GM18511 (cell line): ENCODE measurements around the gene EOGT.
A peak's percentile ranks its signal among the peaks of the same experiment; 100 is the strongest.

Experiments used
- ATAC-seq: cut with Tn5 transposase; IDR thresholded peaks from one replicate; pipeline ENCODE4 v1.9.1; 2021; ENCODE audit warnings: mild to moderate bottlenecking, moderate library complexity; ENCODE audit not compliant: unreplicated experiment

Gene EOGT

GRCh38 chr3:69009559-69010410 lies 3.7 kb downstream of the EOGT start:
- no peak for ATAC-seq

GRCh38 chr3:69008980-69009379 lies 4.5 kb downstream of the EOGT start:
- peak; percentile 19 for ATAC-seq

GRCh38 chr3:69005791-69006482 lies 7.5 kb downstream of the EOGT start:
- no peak for ATAC-seq

- no peak for ATAC-seq
These were observed 8.3 kb downstream of the EOGT start for GRCh38 chr3:69005071-69005790.

GRCh38 chr3:69004138-69004537 lies 9.3 kb downstream of the EOGT start:
- no peak for ATAC-seq

- ATAC-seq, result no peak
These were observed 13.9 kb downstream of the EOGT start for GRCh38 chr3:68999605-69000004.

- ATAC-seq, result no peak
These were observed 14.3 kb downstream of the EOGT start for GRCh38 chr3:68999158-68999557.

GRCh38 chr3:68997887-68998286 lies 15.6 kb downstream of the EOGT start:
- peak; percentile 84 for ATAC-seq

- ATAC-seq, result no peak
These were observed 17.0 kb downstream of the EOGT start for GRCh38 chr3:68996356-68996995.

- ATAC-seq, result no peak
These were observed 24.7 kb downstream of the EOGT start for GRCh38 chr3:68988740-68989139.

- no peak for ATAC-seq
These were observed 26.2 kb downstream of the EOGT start for GRCh38 chr3:68987322-68987721.

GRCh38 chr3:68986496-68987208 lies 26.8 kb downstream of the EOGT start:
- ATAC-seq, result no peak

GRCh38 chr3:68985146-68985790 lies 28.2 kb downstream of the EOGT start:
- no peak for ATAC-seq

GRCh38 chr3:68984011-68984530 lies 29.4 kb downstream of the EOGT start:
- ATAC-seq, result no peak

- no peak for ATAC-seq
These were observed 35.9 kb downstream of the EOGT start for GRCh38 chr3:68977486-68978167.

- ATAC-seq, result no peak
These were observed 38.8 kb downstream of the EOGT start for GRCh38 chr3:68974711-68975110.

GRCh38 chr3:68973639-68974038 lies 39.8 kb downstream of the EOGT start:
- no peak for ATAC-seq

- peak; percentile 90 for ATAC-seq
These were observed 41.0 kb downstream of the EOGT start for GRCh38 chr3:68972358-68972979.

- ATAC-seq, result no peak
These were observed 48.8 kb downstream of the EOGT start for GRCh38 chr3:68964694-68965093.
